ENCODE data around the gene MYZAP.

The MYZAP gene

GRCh38 chr15:57563416-57563815 is 28.3 kb upstream of the MYZAP start:
- DNase-seq = no peak

GRCh38 chr15:57565311-57565710 is 26.4 kb upstream of the MYZAP start:
- DNase-seq = no peak

- no peak for DNase-seq
Measured at GRCh38 chr15:57566834-57567233, 24.9 kb upstream of the MYZAP start.

GRCh38 chr15:57567891-57568290 is 23.8 kb upstream of the MYZAP start:
- DNase-seq = no peak

- DNase-seq = no peak
Measured at GRCh38 chr15:57568299-57568698, 23.4 kb upstream of the MYZAP start.

- no peak for DNase-seq
Measured at GRCh38 chr15:57570340-57570739, 21.4 kb upstream of the MYZAP start.

- no peak for DNase-seq
Measured at GRCh38 chr15:57570994-57571393, 20.7 kb upstream of the MYZAP start.

- DNase-seq = no peak
Measured at GRCh38 chr15:57571725-57572124, 20.0 kb upstream of the MYZAP start.

GRCh38 chr15:57572468-57572867 is 19.2 kb upstream of the MYZAP start:
- DNase-seq = no peak

GRCh38 chr15:57573151-57573550 is 18.6 kb upstream of the MYZAP start:
- DNase-seq = no peak

- DNase-seq = no peak
Measured at GRCh38 chr15:57575363-57575762, 16.3 kb upstream of the MYZAP start.

GRCh38 chr15:57578288-57578900 is 13.3 kb upstream of the MYZAP start:
- no peak for DNase-seq

GRCh38 chr15:57580428-57580827 is 11.3 kb upstream of the MYZAP start:
- no peak for DNase-seq

- no peak for DNase-seq
Measured at GRCh38 chr15:57580866-57581265, 10.8 kb upstream of the MYZAP start.

- no peak for DNase-seq
Measured at GRCh38 chr15:57582090-57582489, 9.6 kb upstream of the MYZAP start.

GRCh38 chr15:57583282-57583681 is 8.4 kb upstream of the MYZAP start:
- no peak for DNase-seq

- no peak for DNase-seq
Measured at GRCh38 chr15:57583720-57584119, 8.0 kb upstream of the MYZAP start.

- DNase-seq = no peak
Measured at GRCh38 chr15:57586661-57587424, 4.9 kb upstream of the MYZAP start.

GRCh38 chr15:57589281-57589680 is 2.4 kb upstream of the MYZAP start:
- no peak for DNase-seq

GRCh38 chr15:57589754-57590153 is 1.9 kb upstream of the MYZAP start:
- no peak for DNase-seq

GRCh38 chr15:57591237-57591821 is 375 bp upstream of the MYZAP start:
- DNase-seq = no peak

- DNase-seq = no peak
Measured at GRCh38 chr15:57592426-57592825, 722 bp downstream of the MYZAP start.

- DNase-seq = no peak
Measured at GRCh38 chr15:57592836-57593420, 1.2 kb downstream of the MYZAP start.

- DNase-seq = no peak
Measured at GRCh38 chr15:57594479-57594878, 2.8 kb downstream of the MYZAP start.

Measured in NCI-H1048 (cell line).